Fibroblast of upper back skin (primary cell): ENCODE data around the gene AOX1.
"Not testable (repeated sequence)": the region's sequence is repeated elsewhere in the genome, so short reads cannot be mapped to it uniquely, and the experiment has no call there.

Experiments used
- DNase-seq: peaks from one replicate; pipeline ENCODE4 v3.0.0-alpha.2; 2013

Gene AOX1

DNA sequence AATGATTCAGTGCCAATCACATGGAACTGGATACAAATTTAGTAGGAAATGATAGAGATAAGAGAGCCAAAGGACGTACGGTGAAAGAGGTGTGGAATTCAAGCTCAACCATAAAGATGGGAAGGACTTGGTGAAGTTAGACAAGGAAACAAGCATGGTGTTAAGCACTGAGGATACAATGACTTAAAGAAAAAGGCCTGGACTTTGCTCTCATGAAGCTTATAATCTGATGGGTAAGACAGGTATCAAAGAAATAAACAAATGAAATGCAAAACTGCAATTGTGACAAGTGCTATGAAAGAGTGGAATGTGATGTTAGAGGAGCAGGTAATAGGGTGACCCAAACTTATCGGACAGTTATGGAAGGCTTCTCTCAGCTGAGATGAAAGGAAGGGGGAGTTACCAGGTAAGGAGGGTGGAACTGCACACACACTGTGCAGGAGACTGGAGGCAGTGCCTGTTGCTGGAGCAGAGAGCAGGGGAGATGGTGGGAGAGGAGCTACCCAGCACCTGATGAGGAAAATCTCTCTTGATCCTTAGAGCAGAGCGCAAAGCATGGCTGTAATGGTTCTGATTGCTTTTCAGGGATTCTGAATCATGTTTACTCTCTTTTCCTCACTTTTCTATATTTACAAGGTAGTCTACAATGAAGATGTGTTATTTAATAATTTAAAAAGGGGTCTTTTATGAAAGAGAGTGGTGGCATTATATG is 118.3 kb downstream of the AOX1 start:
- no peak for DNase-seq

DNA sequence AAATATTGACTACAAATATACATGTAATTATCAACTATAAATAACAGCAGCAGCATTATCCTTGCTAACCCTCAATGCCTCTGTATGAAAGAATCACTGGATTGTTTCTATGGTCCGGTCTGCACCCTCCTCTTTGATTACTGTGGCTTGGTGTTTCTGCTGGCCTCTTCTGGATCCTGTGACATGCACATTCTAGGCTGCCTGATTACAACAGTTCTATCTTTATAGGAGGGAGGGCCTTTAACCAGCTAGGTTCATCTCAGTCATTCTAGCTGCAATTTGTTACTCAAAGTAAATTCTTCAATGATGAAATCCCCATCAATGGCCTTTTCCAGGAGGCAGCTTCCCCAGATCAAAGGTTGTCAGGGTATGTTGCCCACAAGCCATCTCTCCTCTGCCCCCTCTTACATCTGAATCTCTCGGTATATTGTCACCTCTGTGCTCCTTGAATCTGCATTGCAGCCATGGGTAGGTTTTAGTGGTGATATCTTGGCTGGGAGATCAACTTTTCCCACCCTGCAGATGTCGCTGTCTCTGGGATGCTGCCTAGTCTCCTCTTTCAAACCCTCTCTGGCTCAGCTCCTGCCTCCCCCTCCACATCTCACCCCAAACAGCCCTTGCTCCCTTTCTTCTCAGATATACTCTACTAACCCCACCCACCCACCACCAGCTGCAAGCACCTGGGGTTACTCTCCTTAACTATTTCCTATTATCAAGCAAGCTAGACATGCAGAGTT is 119.7 kb downstream of the AOX1 start:
- peak; percentile 30 for DNase-seq

DNA sequence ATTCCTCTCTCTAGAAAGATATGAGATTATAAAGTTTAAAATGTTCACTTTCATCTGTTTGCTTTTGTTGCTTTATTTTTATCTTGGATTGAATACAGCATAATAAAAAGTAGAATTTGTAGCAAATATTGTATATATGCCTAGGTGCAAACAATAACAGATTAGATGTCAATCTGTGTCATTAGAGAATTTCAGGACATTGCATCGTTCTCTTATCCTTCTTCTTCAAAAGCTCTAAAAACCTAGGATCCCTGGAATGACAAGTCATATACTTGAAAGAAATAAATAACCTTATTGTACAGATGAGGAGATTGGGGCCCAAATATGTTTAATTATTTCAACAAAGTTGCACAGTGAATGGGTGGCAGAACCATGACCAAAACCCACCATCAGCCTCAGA is 123.1 kb downstream of the AOX1 start:
- peak; percentile 47 for DNase-seq

DNA sequence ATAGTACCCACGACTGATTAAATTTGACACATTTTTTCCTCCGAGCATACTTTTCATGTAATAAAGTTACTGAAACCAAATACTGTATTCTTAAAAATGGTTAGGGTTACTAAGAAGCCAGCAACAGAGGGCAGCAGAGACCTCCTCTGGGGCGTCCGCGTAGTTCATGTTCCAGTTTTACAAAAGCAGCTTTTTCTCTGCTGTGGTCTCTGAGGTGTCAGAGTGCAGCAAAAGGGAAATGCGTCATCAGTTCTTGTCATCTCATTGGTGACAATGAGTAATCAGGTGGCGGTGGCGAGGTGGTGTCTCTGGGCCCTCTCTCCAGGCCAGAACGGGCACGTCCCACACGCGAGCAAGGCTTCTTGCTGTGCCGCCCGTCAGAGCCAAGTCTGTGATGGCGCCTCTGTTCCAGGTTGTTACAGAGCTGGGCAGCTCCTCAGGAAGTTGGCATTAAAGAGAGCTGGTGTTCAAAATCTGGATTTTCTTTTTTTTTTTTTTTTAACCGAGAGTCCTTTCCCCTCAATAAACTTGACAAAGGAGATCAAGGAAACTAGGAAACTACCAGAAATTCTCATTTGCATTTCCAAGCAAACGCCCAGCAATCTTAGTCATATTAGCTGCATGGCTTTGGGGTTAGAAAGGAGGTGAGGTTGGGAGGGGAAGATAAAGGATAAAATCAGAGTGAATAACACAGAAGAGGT is 127.3 kb downstream of the AOX1 start:
- DNase-seq = peak; percentile 94

DNA sequence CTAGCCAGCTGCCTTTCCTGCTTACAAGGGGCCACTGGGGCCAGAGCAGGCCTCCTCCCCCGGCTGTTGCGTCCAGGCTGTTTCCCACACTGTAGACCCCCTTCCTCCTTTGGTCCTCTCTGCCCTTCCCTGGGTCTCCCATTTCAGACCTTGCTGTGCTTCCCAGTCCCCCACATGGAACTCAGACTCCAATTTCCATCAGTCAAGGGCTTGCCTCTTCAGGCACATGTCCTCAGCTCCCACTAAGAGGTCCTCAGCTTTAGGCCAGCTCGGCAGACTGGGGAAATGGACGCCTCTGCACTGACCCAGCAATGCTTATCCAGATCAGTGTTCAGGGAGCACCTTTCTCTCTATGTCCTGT is 127.9 kb downstream of the AOX1 start:
- no peak for DNase-seq

DNA sequence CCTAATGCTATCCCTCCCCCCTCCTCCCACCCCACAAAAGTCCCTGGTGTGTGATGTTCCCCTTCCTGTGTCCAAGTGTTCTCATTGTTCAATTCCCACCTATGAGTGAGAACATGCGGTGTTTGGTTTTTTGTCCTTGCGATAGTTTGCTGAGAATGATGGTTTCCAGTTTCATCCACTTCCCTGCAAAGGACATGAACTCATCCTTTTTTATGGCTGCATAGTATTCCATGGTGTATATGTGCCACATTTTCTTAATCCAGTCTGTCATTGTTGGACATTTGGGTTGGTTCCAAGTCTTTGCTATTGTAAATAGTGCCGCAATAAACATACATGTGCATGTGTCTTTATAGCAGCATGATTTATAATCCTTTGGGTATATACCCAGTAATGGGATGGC is 129.2 kb downstream of the AOX1 start:
- not testable (repeated sequence) for DNase-seq

DNA sequence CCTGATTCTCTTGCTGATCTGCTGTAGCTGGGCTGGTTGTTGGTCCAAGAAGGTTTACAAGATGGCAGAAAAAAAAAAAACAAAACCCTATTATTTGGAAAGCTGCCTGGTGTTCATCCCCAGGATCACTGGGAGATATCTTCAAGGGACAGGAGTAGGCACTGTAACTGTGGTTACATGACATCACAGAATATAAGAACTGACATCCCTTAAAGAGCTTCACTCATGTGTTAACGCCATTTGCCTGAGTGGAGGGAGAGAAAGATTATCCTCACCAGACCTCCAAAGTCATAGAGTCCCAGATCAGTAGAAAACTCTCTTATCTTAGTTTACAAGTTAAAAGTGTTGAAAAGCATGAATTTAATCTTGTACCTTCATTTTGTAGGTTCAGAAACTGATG is 130.6 kb downstream of the AOX1 start:
- DNase-seq = no peak
